GM19043 (cell line): Measurements from ENCODE around the gene APOBEC2.

Experiments used
- ATAC-seq: cut with Tn5 transposase; IDR thresholded peaks from one replicate; pipeline ENCODE4 v1.9.1; 2021; ENCODE audit warnings: low read depth; ENCODE audit not compliant: unreplicated experiment

The APOBEC2 gene

DNA sequence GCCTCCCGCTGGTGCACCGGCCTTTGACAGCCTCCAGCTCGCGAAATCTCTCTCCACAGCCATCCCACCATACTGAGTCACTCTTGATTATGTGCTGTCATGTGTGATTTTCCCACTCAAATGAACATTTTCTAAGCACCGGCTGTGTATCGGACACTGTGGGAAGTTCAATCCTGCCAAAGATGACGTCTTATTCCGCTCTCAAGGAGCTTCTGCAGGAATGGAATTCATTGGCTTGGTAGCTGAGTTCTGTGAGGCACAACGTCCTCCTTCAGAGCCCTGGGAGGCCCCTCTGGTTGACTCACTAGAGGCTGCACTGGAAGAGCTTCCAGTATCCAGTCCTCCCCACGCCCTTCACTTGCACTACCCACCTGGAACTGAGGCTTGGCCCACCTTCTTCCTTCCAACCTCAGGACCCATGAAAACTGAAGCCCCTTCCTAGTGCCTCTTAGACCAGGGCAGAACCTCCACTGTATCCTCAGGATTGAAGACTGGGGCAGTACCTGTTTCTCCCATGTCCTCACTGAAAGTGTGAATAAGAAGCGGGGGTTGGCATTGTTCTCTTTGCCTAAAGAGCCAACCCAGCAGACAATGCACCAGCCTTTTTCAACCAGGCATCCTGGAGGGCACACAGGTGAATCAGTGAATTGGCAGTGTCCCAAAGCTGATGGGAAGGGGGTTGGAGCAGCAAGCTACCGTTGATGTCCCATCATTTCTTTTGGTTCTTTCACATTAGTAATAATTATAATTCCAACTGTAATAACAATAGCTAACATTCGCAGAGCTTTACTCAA is 15.7 kb upstream of the APOBEC2 start:
- ATAC-seq = no peak

GRCh38 chr6:41038205-41038604 is 14.8 kb upstream of the APOBEC2 start:
- no peak for ATAC-seq

- ATAC-seq = no peak
Observed at GRCh38 chr6:41039060-41039998, 13.7 kb upstream of the APOBEC2 start, which contains the start of gene UNC5CL. UNC5CL (minus strand) TSS chr6:41039221; CDS start chr6:41035074, 4,147 bp downstream.

DNA sequence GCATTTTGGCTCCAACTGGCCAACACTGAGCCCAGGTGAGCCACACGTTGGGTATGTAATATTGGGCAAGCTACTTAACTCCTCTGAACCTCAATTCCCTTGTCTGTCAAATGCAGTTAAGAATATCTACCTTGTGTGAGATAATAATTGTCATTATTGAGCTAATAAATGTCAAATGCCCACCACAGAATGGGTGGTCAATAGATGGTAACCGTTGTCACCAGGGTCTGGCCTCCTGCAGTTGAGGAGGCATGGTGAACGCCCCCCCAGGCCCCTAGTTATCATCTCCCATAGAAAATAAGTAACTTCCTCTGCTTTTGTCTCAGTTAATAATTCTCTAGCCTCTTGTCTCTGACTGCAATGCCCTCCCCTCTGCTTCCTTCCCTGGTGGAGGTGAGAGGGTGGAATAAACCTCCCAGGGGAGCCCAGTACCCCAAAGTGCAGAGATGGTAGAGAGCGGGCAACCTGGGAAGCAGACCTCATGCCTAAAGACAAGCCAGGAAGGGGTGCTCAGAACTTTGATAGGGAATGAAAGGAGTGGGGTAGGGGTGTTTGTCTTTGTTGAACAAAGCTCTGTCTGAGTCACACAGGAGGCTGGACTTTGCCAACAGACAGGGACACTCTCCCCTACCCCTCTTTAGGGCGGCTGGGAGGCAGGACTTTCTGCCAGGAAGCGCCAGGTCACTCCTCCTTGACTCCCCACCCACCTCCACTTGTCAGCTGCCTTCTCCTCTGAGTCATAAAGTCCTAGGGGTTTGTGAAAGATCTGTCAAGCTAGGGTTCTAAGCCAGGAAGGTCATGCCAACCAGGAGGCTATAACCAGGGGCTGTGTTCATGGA is 12.7 kb upstream of the APOBEC2 start:
- peak; percentile 68 for ATAC-seq

GRCh38 chr6:41040940-41041536 is 12.0 kb upstream of the APOBEC2 start:
- no peak for ATAC-seq

DNA sequence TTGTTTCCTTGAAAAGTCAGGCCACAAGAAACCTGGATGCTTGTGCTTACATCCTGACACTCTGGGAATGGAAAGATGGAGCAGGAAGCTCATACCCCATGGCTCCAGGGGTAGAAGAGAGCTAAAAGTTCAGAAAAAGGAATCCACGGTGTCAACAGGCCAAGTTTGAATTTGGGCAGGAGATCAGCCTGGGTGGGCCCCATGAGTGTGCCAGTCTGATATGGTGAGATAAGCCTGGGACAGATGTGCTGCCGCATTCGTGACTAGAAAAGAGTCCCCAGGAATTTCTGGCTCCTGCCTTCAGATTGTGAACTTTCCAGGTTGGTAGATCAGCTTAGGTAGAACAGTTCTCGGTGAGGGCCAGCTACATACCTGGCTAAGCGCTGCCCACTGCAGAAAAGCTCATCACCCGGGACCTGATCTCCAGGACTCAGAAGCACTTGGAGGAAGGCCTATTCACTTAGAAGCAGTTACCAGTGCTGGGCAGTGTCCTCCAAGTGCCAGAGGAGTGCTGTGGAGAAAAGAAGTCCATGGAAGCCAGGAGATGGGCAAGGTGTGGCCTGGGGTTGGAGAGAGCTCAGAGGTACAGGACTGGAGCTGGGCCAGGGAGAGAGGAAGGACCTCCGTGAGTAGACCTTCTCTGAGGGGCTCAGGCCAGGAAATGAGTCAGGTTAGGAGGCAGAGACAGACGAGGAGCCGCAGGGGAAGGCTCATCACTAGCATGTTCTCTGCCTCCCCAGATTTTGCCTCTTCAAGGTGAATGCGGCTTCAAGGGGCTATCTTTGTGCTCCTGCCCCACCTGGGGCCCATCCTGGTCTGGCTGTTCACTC is 10.6 kb upstream of the APOBEC2 start, which contains the start of gene TSPO2:
Gene TSPO2, plus strand, starts transcription at position 242 of the 830 bp plus-strand sequence. Its CDS starts 519 bp downstream, at position 761.
- ATAC-seq = no peak

DNA sequence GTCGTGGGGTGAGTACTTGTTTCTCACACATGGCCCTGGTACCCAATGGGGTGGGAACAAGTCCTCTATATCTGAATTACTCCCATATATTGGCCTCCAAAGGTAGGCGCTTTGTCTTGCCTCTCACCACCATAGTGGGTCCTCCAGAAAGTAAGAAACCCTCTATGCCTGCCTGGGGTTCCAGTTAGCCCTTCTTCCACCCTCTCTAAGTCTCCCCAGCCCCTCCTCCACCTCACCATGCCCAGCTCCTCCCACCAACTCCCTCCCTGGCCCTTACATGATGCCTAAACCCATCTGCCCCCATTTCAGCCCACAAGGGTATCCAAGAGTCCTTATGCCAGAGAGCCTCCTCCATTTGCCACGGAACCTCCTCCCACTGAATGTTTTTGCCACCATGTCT is 9.9 kb upstream of the APOBEC2 start:
- no peak for ATAC-seq

- ATAC-seq = no peak
Observed at GRCh38 chr6:41045664-41046063, 7.3 kb upstream of the APOBEC2 start.

GRCh38 chr6:41046084-41046483 is 6.9 kb upstream of the APOBEC2 start:
- no peak for ATAC-seq

GRCh38 chr6:41047306-41047705 is 5.7 kb upstream of the APOBEC2 start:
- no peak for ATAC-seq

GRCh38 chr6:41047745-41048732 is 5.0 kb upstream of the APOBEC2 start:
- no peak for ATAC-seq

DNA sequence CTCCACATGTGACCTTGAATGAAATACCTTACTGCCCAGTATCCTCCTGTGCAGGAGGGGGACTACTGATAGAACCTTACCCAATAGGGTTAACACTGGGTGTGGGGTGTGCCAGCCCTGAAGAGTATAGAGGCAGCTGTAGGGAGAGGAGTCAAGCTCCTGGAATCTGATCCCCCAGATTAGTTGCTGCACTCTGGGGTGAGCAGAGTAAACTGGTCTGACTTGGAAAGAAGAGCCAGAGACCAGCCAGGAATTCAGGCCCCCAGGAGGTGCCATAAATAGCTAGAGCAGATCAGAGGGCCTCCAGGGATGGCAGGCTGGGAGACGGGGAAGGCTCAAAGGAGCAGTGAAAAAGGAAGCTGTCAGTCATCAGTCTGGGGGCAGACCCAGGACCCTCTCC is 3.5 kb upstream of the APOBEC2 start:
- ATAC-seq = no peak

DNA sequence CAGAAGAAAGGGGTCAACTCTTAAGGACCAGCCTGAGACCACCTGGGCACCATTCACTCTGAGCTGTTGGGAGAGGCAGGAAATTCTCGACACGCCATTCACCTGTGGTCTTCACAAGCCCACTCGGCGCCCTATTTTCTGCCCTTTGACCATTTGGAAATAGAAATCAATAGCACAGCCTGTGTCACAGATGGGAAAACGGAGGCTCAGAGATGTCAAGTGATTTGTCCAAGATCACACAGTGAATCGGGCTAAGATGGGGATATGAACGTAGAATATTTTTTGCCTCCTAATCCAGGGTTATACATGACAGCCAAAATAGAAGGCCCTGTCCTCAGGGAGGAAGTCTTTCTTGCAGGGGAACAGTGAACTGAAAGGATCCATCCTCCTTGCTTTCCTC is 3.0 kb upstream of the APOBEC2 start:
- no peak for ATAC-seq

DNA sequence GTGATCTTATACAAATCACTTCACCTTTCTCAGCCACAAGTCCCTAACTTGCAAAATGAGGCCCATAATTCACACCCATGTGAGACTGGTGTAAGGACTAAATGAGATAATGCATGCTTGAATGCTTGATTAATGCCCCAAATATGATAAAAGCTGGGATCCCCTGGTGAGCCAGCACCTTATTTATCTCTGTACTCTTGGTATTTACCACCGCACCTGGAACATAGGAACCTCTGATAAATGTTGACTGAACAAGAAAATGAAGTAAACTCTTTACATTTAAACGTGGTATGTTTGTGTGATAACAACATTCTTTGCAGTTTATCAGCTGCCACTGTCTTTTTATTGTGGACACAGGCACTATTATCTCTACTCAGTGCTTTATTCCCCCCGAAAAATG is 2.5 kb upstream of the APOBEC2 start:
- no peak for ATAC-seq

DNA sequence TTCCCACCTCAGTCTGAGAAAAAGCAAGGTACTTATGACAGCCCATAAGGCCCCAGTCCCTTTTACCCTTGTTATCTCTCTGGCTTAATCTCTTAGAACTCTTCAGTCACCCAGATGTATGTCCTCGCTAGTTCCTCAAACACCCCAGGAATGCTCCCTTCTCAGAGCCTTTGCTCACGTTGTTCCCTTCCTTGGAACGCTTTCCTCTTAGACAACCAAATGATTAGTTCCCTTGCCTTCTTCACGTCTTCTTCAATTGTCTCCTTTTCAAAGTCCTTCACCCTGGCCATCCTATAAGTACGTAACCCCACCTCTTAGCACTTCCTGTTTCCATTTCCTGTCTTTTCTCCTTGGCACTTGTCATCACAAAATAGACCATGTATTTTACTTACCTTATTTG is 1.1 kb upstream of the APOBEC2 start:
- no peak for ATAC-seq

- no peak for ATAC-seq
Observed at GRCh38 chr6:41054511-41054910, 1.5 kb downstream of the APOBEC2 start.

DNA sequence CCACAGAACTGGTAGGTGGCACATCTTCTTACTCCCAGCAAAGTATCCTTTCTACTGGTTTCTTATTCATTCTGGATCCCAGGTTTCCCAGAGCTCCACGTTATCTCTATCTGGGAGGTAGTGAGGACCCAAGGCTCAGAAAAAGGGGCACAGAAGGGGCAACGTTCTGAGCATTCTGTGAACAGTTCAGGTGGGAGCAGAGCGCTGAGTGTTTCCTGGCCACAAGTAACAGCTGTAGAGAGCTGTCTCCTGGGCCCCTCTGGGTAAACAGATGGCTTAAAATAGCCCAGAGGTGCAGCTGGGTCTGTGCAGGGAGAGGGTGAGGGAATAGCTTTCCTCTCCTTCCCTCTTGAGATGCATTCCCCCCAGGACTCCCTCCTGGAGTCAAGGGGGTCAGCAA is 2.1 kb downstream of the APOBEC2 start:
- no peak for ATAC-seq
